ENCODE measurements around the gene PRMT1.

- TF ChIP-seq, protein P1, sequence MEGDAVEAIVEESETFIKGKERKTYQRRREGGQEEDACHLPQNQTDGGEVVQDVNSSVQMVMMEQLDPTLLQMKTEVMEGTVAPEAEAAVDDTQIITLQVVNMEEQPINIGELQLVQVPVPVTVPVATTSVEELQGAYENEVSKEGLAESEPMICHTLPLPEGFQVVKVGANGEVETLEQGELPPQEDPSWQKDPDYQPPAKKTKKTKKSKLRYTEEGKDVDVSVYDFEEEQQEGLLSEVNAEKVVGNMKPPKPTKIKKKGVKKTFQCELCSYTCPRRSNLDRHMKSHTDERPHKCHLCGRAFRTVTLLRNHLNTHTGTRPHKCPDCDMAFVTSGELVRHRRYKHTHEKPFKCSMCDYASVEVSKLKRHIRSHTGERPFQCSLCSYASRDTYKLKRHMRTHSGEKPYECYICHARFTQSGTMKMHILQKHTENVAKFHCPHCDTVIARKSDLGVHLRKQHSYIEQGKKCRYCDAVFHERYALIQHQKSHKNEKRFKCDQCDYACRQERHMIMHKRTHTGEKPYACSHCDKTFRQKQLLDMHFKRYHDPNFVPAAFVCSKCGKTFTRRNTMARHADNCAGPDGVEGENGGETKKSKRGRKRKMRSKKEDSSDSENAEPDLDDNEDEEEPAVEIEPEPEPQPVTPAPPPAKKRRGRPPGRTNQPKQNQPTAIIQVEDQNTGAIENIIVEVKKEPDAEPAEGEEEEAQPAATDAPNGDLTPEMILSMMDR (IDR thresholded peaks at IDR 0.05) = no peak
- no peak for TF ChIP-seq POLR2AphosphoS5 (IDR thresholded peaks at IDR 0.05)
- TF ChIP-seq POLR2A (IDR thresholded peaks at IDR 0.05) = no peak
Measured at GRCh38 chr19:49658566-49659442, 18.3 kb upstream of the PRMT1 start.

Measured in transverse colon (tissue), 4 donors.